OCI-LY1 (cell line): Measurements from ENCODE around the gene PLGLB1.
"Not testable (repeated sequence)": the region's sequence is repeated elsewhere in the genome, so short reads cannot be mapped to it uniquely, and the experiment has no call there.

Experiments used
- H2AFZ ChIP-seq: fragments of 200-600 bp; sonication (generic), shearing (Covaris generic); 2 replicates; pipeline ENCODE4 v1.6.0; 2014; ENCODE audit warnings: antibody characterized with exemption, mild to moderate bottlenecking, low read length
- H3F3A ChIP-seq: fragments of 200-600 bp; sonication (generic), shearing (Covaris generic); 2 replicates; pipeline ENCODE4 v1.6.0; 2014; ENCODE audit warnings: mild to moderate bottlenecking, antibody characterized with exemption, low read length, moderate library complexity; ENCODE audit not compliant: insufficient read depth
- H3K27ac ChIP-seq: fragments of 200-600 bp; sonication (generic); 2 replicates; pipeline ENCODE4 v1.5.1; 2014; ENCODE audit warnings: low read length, mixed run types, mild to moderate bottlenecking, low read depth; ENCODE audit not compliant: poor library complexity, severe bottlenecking
- H3K27me3 ChIP-seq: fragments of 200-600 bp; sonication (generic); 2 replicates; pipeline ENCODE4 v1.6.0; 2014; ENCODE audit warnings: antibody characterized with exemption, mild to moderate bottlenecking, low read length, moderate library complexity; ENCODE audit not compliant: insufficient read depth
- H3K36me3 ChIP-seq: fragments of 200-600 bp; sonication (generic); 2 replicates; pipeline ENCODE4 v1.6.1; 2014; ENCODE audit warnings: mild to moderate bottlenecking, antibody characterized with exemption, low read length, moderate library complexity, mixed read lengths; ENCODE audit not compliant: insufficient read depth
- H3K4me1 ChIP-seq: fragments of 200-600 bp; sonication (generic); 2 replicates; pipeline ENCODE4 v1.5.1; 2014; ENCODE audit warnings: mild to moderate bottlenecking, low read length, moderate library complexity; ENCODE audit not compliant: insufficient read depth, severe bottlenecking
- H3K4me2 ChIP-seq: fragments of 200-600 bp; sonication (generic), shearing (Covaris generic); 2 replicates; pipeline ENCODE4 v1.6.1; 2014; ENCODE audit warnings: low read length
- H3K4me3 ChIP-seq: fragments of 200-600 bp; sonication (generic); 2 replicates; pipeline ENCODE4 v1.5.1; 2014; ENCODE audit warnings: low read length, low read depth, mild to moderate bottlenecking, mixed read lengths; ENCODE audit not compliant: poor library complexity, severe bottlenecking
- H3K79me2 ChIP-seq: fragments of 200-600 bp; shearing (Covaris generic); 2 replicates; pipeline ENCODE4 v1.6.1; 2016; ENCODE audit warnings: mixed run types, low read length, mixed read lengths; ENCODE audit not compliant: insufficient read depth
- H3K9ac ChIP-seq: fragments of 200-600 bp; sonication (generic), shearing (Covaris generic); 2 replicates; pipeline ENCODE4 v1.6.1; 2014; ENCODE audit warnings: mild to moderate bottlenecking, low read length, mixed read lengths
- H3K9me2 ChIP-seq: fragments of 200-600 bp; sonication (generic), shearing (Covaris generic); 2 replicates; pipeline ENCODE4 v1.6.1; 2014; ENCODE audit warnings: low read depth, mild to moderate bottlenecking, low read length, mixed read lengths
- H3K9me3 ChIP-seq: fragments of 200-600 bp; shearing (Covaris generic); 2 replicates; pipeline ENCODE4 v1.6.1; 2014; ENCODE audit warnings: low read length, mixed read lengths
- H4K20me1 ChIP-seq: fragments of 200-600 bp; sonication (generic), shearing (Covaris generic); 2 replicates; pipeline ENCODE4 v1.6.0; 2016; ENCODE audit warnings: mild to moderate bottlenecking, low read length; ENCODE audit not compliant: insufficient read depth

Gene PLGLB1

GRCh38 chr2:87041321-87041978, 19.8 kb upstream of the PLGLB1 start:
- not testable (repeated sequence) for H3K36me3 ChIP-seq, H3K9me2 ChIP-seq, H3K4me1 ChIP-seq, H3K4me3 ChIP-seq, H3F3A ChIP-seq, H2AFZ ChIP-seq, H4K20me1 ChIP-seq, H3K79me2 ChIP-seq, H3K9me3 ChIP-seq, H3K9ac ChIP-seq, H3K27ac ChIP-seq, H3K4me2 ChIP-seq, H3K27me3 ChIP-seq

GRCh38 chr2:87028607-87029006, 7.0 kb upstream of the PLGLB1 start:
- H3K4me3 ChIP-seq, H3K4me2 ChIP-seq, H2AFZ ChIP-seq, H3K4me1 ChIP-seq, H3K79me2 ChIP-seq, H3K9me3 ChIP-seq, H3F3A ChIP-seq, H3K36me3 ChIP-seq, H3K27ac ChIP-seq, H3K9ac ChIP-seq, H3K27me3 ChIP-seq, H3K9me2 ChIP-seq, H4K20me1 ChIP-seq: not testable (repeated sequence)

DNA sequence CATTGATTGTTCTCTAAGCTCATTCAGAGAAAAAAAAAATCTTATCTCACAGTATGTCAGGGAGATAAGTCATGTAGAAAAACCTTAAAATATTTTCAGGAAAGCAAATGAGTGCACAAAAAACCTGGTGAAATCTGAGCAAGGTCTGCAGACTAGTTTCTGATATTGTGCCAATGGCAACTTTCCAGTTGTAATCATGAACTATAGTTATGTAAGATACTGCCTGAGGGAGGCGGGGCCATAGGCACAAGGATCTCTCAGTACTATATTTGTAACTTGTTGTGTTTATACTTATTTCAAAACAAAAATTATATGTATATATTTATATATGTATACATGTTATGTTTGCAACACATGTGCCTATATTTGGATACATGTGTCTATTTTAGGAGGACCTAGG, 5.2 kb upstream of the PLGLB1 start:
- H2AFZ ChIP-seq, H3K27ac ChIP-seq, H3K9ac ChIP-seq, H3F3A ChIP-seq, H4K20me1 ChIP-seq, H3K4me1 ChIP-seq, H3K27me3 ChIP-seq, H3K4me2 ChIP-seq, H3K9me2 ChIP-seq, H3K4me3 ChIP-seq, H3K9me3 ChIP-seq, H3K79me2 ChIP-seq, H3K36me3 ChIP-seq: not testable (repeated sequence)

DNA sequence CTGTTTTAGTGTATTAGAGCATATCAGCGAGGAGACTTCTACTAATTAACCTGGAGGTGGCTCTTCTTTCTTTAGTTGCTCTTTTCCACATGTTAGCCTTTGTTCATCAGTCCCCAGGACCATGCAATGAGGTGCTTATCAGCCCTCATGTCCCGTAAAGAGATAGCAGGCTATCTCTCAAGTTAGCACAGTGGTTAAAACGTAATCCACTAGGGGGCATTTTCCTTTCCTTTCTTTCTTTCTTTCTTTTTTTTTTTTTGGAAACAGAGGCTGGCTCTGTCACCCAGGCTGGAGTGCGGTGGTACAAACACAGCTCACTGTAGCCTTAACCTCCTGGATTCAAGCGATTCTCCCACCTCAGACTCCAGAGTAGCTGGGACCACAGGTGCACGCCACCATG, 4.3 kb upstream of the PLGLB1 start:
- H3K4me1 ChIP-seq, H3K27me3 ChIP-seq, H3K9me3 ChIP-seq, H3K9me2 ChIP-seq, H3K36me3 ChIP-seq, H3K79me2 ChIP-seq, H3F3A ChIP-seq, H2AFZ ChIP-seq, H3K4me3 ChIP-seq, H3K9ac ChIP-seq, H3K27ac ChIP-seq, H4K20me1 ChIP-seq, H3K4me2 ChIP-seq: not testable (repeated sequence)

DNA sequence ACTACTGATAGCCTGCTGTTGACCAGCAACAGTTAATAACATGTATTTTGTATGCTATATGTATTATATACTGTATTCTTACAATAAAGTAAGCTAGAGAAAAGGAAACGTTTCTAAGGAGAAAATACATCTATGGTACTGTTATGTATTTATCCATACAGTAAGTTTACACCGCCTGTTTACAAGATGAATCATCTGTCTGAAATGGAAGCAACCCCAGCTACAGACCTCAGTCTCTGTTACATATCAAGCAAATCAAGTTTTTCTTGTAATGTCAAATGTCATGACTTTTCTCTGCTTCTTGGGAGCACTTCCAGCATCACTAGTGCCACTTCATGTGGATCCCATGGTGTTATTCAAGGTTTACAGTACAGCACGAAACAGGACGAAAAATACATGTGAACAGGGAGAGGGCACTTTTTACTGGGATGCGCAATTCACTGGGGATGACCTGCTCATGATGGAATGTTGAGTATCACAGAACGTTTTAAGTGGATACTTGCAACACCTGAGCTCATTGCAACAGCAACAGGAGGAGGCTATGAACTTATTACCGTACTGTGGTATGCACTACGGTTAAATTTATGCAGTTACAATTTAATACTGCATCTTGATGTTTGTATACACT, 2.5 kb upstream of the PLGLB1 start:
- not testable (repeated sequence) for H3F3A ChIP-seq, H3K27ac ChIP-seq, H3K9ac ChIP-seq, H2AFZ ChIP-seq, H3K4me3 ChIP-seq, H3K9me2 ChIP-seq, H3K79me2 ChIP-seq, H3K36me3 ChIP-seq, H3K27me3 ChIP-seq, H4K20me1 ChIP-seq, H3K9me3 ChIP-seq, H3K4me1 ChIP-seq, H3K4me2 ChIP-seq

- H3F3A ChIP-seq, H3K9me2 ChIP-seq, H3K9ac ChIP-seq, H3K9me3 ChIP-seq, H3K36me3 ChIP-seq, H3K4me3 ChIP-seq, H3K4me2 ChIP-seq, H4K20me1 ChIP-seq, H2AFZ ChIP-seq, H3K4me1 ChIP-seq, H3K79me2 ChIP-seq, H3K27me3 ChIP-seq, H3K27ac ChIP-seq: not testable (repeated sequence)
Measured at GRCh38 chr2:87021043-87021442, 601 bp downstream of the PLGLB1 start.

- not testable (repeated sequence) for H3K9me3 ChIP-seq, H4K20me1 ChIP-seq, H3K27me3 ChIP-seq, H3K36me3 ChIP-seq, H3K9me2 ChIP-seq, H3K27ac ChIP-seq, H3K4me2 ChIP-seq, H3K9ac ChIP-seq, H2AFZ ChIP-seq, H3K4me3 ChIP-seq, H3K4me1 ChIP-seq, H3K79me2 ChIP-seq, H3F3A ChIP-seq
Measured at GRCh38 chr2:87019053-87019452, 2.6 kb downstream of the PLGLB1 start.
